SU-DHL-6 (cell line): ENCODE results near the gene ADAMTS19.

Experiments used
- H2AFZ ChIP-seq: fragments of 200-600 bp; sonication (generic); 2 replicates; pipeline ENCODE4 v1.6.1; 2014; ENCODE audit warnings: low read depth, mild to moderate bottlenecking, moderate library complexity, mixed read lengths, antibody characterized with exemption, low read length; ENCODE audit not compliant: severe bottlenecking
- H3F3A ChIP-seq: fragments of 200-600 bp; shearing (Covaris generic); 2 replicates; pipeline ENCODE4 v1.6.0; 2016; ENCODE audit warnings: antibody characterized with exemption, mild to moderate bottlenecking; ENCODE audit not compliant: insufficient read depth
- H3K27ac ChIP-seq: fragments of 200-600 bp; sonication (generic); 2 replicates; pipeline ENCODE4 v1.5.1; 2016; ENCODE audit warnings: low read depth, mild to moderate bottlenecking, low read length, moderate library complexity, mixed read lengths
- H3K27me3 ChIP-seq: fragments of 200-600 bp; sonication (generic), shearing (Covaris generic); 2 replicates; pipeline ENCODE4 v1.6.0; 2014; ENCODE audit warnings: mild to moderate bottlenecking, low read length
- H3K36me3 ChIP-seq: fragments of 200-600 bp; sonication (generic); 2 replicates; pipeline ENCODE4 v1.6.1; 2014; ENCODE audit warnings: mild to moderate bottlenecking, low read length, mixed read lengths
- H3K4me2 ChIP-seq: fragments of 300-600, 200-600 bp; shearing (Covaris generic), sonication (generic); 2 replicates; pipeline ENCODE4 v1.6.0; 2014; ENCODE audit warnings: low read length, low read depth, mild to moderate bottlenecking; ENCODE audit not compliant: poor library complexity, severe bottlenecking
- H3K4me3 ChIP-seq: fragments of 200-600 bp; sonication (generic); 2 replicates; pipeline ENCODE4 v1.5.1; 2014; ENCODE audit warnings: antibody characterized with exemption, low read length, mild to moderate bottlenecking, mixed read lengths; ENCODE audit not compliant: insufficient read depth, poor library complexity, severe bottlenecking
- H3K79me2 ChIP-seq: fragments of 200-600 bp; sonication (generic); 2 replicates; pipeline ENCODE4 v1.6.1; 2014; ENCODE audit warnings: mild to moderate bottlenecking, low read length, moderate library complexity; ENCODE audit not compliant: insufficient read depth
- H3K9ac ChIP-seq: fragments of 200-600 bp; sonication (generic); 2 replicates; pipeline ENCODE4 v1.7.0; 2014; ENCODE audit warnings: mild to moderate bottlenecking, low read length
- H3K9me2 ChIP-seq: fragments of 200-600 bp; sonication (generic); replicated peaks from 2 replicates; pipeline ENCODE4 v1.6.1; 2014; ENCODE audit warnings: low read length; ENCODE audit not compliant: insufficient read depth
- H3K9me3 ChIP-seq: fragments of 200-600 bp; sonication (generic); 2 replicates; pipeline ENCODE4 v1.6.1; 2014; ENCODE audit warnings: low read length, mixed read lengths; ENCODE audit not compliant: insufficient read depth
- H4K20me1 ChIP-seq: fragments of 200-600 bp; sonication (generic); 2 replicates; pipeline ENCODE4 v1.6.1; 2014; ENCODE audit warnings: low read depth, mild to moderate bottlenecking, antibody characterized with exemption, low read length, moderate library complexity, mixed read lengths
- CTCF ChIP-seq: fragments of 200-600 bp; sonication (generic); IDR thresholded peaks from one replicate; pipeline ENCODE4 v1.5.1; 2017; ENCODE audit warnings: antibody characterized with exemption, mild to moderate bottlenecking, low read length, moderate library complexity; ENCODE audit not compliant: insufficient read depth, poor library complexity, severe bottlenecking
- EZH2phosphoT487 ChIP-seq: fragments of 200-600 bp; sonication (generic), shearing (Covaris generic); conservative IDR thresholded peaks from 2 replicates; pipeline ENCODE4 v1.6.1; 2018; ENCODE audit warnings: mild to moderate bottlenecking, antibody characterized with exemption, low read length, moderate library complexity, mixed read lengths

The ADAMTS19 gene

GRCh38 chr5:129440424-129440823 is 19.7 kb upstream of the ADAMTS19 start:
- H3K79me2 ChIP-seq: no peaks in the 10 kb centered on the region
- H3K36me3 ChIP-seq: no peaks in the 10 kb centered on the region
- no peaks in the 10 kb centered on the region for H3F3A ChIP-seq
- H3K9me2 ChIP-seq: no peaks in the 10 kb centered on the region
- no peaks in the 10 kb centered on the region for H4K20me1 ChIP-seq
- H3K4me3 ChIP-seq: no peak overlapping the region
- H3K27ac ChIP-seq: no peak overlapping the region
- no peaks in the 10 kb centered on the region for H3K27me3 ChIP-seq
- H2AFZ ChIP-seq: no peak overlapping the region
- no peak overlapping the region for H3K4me2 ChIP-seq
- H3K9me3 ChIP-seq: no peaks in the 10 kb centered on the region
- TF ChIP-seq CTCF (no peak), EZH2phosphoT487 (no peak)
- no peak overlapping the region for H3K9ac ChIP-seq

GRCh38 chr5:129441096-129441495 is 19.0 kb upstream of the ADAMTS19 start:
- Histone ChIP-seq H2AFZ (no peak overlapping the region), H3K36me3 (no peaks in the 10 kb centered on the region), H3K27ac (no peak overlapping the region), H3K9me3 (no peaks in the 10 kb centered on the region), H3K4me3 (no peak overlapping the region), H3K9me2 (no peaks in the 10 kb centered on the region), H4K20me1 (no peaks in the 10 kb centered on the region), H3K4me2 (no peak overlapping the region), H3K9ac (no peak overlapping the region), H3F3A (no peaks in the 10 kb centered on the region), H3K79me2 (no peaks in the 10 kb centered on the region), H3K27me3 (no peaks in the 10 kb centered on the region)
- TF ChIP-seq CTCF (no peak), EZH2phosphoT487 (no peak)

- Histone ChIP-seq H4K20me1 (no peaks in the 10 kb centered on the region), H3K27me3 (no peaks in the 10 kb centered on the region), H3K9ac (no peak overlapping the region), H3K9me3 (no peaks in the 10 kb centered on the region), H3K9me2 (no peaks in the 10 kb centered on the region), H3K79me2 (no peaks in the 10 kb centered on the region), H3F3A (no peaks in the 10 kb centered on the region), H3K36me3 (no peaks in the 10 kb centered on the region), H3K27ac (no peak overlapping the region), H2AFZ (no peak overlapping the region), H3K4me3 (no peak overlapping the region), H3K4me2 (no peak overlapping the region)
- TF ChIP-seq EZH2phosphoT487 (no peak), CTCF (no peak)
Observed at GRCh38 chr5:129445379-129445778, 14.7 kb upstream of the ADAMTS19 start.
